NCI-H1105 (cell line): ENCODE results near the gene BMP6.
"Not testable (repeated sequence)": the region's sequence is repeated elsewhere in the genome, so short reads cannot be mapped to it uniquely, and the experiment has no call there.

Source experiments
- DNase-seq: peaks from one replicate; lab custom pipeline; 2025; lab: John Stamatoyannopoulos, UW

BMP6 gene

GRCh38 chr6:7886132-7886531 is 160.2 kb downstream of the BMP6 start:
- DNase-seq, result no peak

GRCh38 chr6:7887278-7887991 is 161.5 kb downstream of the BMP6 start:
- no peak for DNase-seq

DNA sequence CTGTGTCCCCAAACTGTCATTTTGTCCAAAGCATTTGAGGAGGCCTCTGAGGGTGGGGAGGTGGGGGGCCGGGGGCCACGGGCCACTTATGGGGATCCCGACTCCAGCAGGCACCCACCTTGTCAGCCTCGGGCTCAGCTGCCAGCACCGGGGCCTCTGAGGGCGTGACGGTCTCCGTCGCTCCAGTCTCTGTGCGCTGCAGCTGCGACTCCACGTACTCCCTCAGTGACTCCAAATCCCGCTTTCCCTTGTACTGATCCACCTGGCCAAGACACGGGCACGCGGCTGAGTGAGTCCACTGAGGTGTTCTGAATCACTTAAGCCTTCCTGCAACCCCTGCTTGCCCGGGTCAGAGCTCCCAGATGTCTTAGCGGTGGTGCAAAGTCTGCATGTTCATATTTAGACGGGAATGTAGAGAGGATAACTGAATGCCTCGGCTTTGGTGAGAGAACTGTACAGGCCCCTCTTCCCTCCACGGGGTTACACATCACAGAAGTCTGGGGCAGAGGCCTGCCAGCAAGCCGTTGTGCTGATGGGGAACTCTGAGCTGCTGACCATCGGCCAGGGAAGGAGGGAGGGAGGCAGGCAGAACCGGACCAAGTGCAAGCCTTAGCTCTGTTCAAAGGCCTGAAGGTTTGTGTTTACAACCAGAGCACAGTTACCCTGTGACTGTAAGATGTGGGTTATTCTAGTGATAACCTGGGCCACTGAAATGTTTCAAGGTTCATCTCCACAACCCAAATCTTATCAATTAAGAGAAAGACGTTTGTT is 162.9 kb downstream of the BMP6 start:
- DNase-seq, result no peak

GRCh38 chr6:7891078-7891872 is 165.4 kb downstream of the BMP6 start:
- no peak for DNase-seq

GRCh38 chr6:7892367-7892766 is 166.5 kb downstream of the BMP6 start:
- not testable (repeated sequence) for DNase-seq

- no peak for DNase-seq
Observed at GRCh38 chr6:7893342-7893741, 167.4 kb downstream of the BMP6 start.

GRCh38 chr6:7894262-7895124 is 168.6 kb downstream of the BMP6 start:
- no peak for DNase-seq

GRCh38 chr6:7895125-7895423 is 169.2 kb downstream of the BMP6 start:
- no peak for DNase-seq

DNA sequence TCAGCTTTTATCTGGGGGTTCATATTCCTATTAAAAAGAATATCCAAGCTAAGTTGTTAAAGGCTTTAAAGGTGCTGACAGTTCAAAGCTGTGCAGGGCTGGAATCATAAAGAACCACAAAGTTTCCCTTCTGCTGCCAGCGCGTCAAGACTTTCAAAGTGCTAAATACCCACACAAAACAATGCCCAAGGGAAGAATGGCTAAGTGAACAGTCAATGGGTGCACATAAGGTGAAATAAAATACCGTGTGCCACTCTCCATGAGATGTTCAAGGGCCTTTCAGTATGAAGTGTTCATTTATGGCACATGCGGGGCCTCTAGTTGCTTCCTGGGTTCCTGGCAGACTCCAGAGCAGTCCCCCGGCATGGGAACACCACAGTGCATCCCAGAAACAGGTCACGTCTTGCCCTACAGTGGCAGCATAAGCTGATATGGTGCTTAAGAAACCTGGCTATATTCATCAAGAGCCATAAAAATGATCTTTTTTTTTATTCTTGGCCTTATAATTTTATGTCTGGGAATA is 170.6 kb downstream of the BMP6 start:
- DNase-seq, result no peak

DNA sequence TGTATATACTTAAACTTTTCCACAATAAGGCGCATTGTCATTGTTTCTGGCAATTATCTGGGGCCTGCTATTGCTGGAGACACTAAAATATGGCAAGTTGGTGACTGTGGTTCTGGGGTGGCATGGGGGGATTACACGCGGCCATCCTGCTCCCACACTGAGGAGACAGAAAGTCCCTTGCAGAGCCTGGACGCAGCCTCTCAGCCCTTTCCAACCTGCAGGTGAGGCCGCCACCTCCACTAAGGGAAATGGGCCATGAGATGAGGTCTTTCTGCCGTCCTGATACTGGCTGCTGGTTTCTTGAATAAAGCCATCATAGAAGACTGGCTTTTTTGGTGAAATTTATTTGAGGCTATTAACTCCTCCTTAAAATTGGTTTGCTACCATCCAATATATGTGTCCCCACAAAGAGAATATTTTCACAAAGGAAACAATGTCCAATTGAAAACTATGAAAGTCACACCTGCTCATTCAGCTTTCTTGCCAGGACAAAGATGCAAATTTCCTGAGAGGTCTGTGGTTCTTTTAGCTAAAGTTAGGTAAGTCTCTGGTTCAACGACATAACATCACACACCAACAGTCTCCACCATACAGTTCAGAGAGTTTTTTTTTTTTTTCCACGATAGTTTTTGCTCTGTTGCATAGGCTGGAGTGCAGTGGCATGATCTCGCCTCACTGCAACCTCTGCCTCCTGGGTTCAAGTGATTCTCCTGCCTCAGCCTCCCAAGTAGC is 171.7 kb downstream of the BMP6 start:
- no peak for DNase-seq

GRCh38 chr6:7898193-7898586 is 172.3 kb downstream of the BMP6 start:
- not testable (repeated sequence) for DNase-seq

DNA sequence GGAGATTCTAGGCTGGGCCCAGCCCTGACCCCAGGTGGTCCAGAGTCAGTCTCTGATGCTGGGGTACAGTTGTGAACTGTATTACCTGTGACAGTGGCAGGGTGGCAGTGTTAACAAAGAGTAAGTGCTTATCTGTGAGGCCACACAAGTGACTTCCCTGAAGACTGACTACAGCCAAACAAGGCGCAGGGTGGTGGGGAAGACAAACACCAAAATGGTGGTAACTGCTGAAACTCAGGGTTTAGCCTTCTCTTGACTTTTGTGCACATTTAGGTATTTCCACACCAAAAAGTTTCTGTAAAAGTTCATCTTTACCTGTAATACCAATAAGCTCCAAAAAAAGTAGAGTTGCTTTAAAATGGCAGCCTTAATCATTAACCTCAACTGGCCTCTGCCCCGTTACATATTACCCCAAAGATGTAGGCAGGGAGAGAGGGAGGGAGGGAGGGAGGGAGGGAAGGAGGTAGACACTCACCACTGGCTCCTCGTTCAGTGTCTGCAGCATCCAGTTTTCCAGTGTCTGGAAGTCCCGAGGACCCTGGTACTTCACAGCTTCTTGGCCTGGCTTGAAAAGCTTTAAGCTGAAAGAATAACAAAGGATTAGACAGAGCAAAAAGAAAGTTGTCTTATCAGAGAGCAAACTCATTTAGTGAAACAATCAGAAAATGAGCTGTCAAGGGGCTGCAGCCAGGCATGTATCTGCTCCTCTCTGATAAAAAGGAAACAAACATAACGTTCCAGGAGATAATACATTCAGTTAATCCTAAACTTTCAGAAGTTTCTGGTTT is 173.4 kb downstream of the BMP6 start:
- no peak for DNase-seq

DNA sequence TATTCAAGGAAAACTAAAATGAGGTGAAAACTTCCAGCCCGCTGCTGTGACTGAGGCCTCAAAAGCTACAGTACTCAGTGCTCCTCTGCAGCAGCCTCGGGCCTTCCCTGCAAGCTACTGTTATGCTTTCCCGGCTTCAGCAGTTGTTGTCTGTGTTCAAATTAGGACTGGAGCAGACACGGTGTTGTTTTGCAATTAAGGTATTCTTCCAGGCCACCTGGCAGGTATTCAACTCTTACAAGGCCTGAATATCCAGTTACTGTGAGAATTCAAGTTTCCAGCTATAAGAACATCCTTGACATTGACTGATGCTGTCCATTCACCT is 174.0 kb downstream of the BMP6 start:
- DNase-seq, result no peak

- DNase-seq, result no peak
Observed at GRCh38 chr6:7900621-7901020, 174.7 kb downstream of the BMP6 start.

DNA sequence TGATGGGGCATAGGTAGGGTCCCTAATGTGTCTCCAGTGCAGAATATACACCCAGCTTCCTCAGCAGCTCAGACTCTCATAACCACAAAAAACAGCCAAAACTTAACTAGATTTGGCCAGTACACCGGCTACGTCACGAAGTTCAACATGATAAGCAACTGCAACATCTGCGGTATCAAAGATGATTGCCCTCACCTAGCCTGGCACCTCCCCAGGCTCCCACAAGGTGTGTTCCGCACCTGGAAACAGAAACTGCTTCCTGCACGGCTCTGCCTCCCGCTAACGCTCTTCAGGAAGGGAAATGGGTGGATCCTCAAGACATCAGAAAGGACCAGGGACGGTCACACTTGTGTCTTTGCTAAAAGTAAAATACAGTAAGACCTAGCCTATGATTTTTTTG is 175.2 kb downstream of the BMP6 start:
- no peak for DNase-seq

GRCh38 chr6:7901780-7902179 is 175.9 kb downstream of the BMP6 start:
- no peak for DNase-seq

DNA sequence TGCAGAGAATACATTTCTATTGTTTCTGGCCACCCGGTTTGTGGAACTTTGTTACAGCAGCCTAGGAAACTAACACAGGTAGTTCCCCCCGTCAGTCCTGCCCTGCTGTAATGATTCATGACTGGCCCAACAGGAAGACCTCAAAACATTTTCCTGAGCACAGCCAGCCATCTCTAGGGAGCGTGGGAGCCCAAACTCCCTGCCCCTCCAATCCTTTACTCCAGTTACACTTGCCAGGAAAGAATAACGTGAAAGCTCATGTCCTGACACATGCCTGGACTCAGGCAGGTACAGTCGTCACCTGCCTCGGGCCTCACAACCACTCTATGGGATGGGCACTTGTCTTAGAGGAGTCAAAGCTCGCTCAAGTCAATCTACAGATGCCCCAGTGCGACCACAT is 176.3 kb downstream of the BMP6 start:
- no peak for DNase-seq

GRCh38 chr6:7902867-7903266 is 177.0 kb downstream of the BMP6 start:
- DNase-seq, result no peak

DNA sequence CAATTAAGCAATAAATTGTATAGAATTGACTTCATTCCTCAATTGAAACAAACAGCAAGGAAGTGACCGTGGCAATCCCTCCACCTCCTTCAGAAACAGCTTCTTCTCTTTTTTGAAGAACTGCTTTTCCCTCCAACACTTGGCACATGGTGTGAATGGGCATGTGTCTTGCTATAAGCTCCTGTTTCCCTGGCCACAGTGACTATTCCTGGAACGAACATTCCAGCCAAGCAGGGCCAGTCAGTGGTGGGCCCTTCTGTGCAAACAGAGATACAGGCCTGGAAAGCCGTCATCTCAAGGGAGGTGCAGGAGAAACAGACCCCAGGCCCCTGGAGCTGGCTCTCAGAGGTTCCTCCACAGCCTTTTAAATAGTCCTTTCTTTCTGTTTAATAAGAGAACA is 177.8 kb downstream of the BMP6 start:
- DNase-seq, result no peak

GRCh38 chr6:7904654-7905319 is 178.9 kb downstream of the BMP6 start:
- DNase-seq, result no peak
